Mesodermal cell (in vitro differentiated cells): Measurements from ENCODE around the gene UFSP1.
"Not testable (repeated sequence)": the region's sequence is repeated elsewhere in the genome, so short reads cannot be mapped to it uniquely, and the experiment has no call there.

Experiments
- H3K27ac ChIP-seq: 2 replicates; pipeline ENCODE4 v1.7.0; 2013; ENCODE audit warnings: mild to moderate bottlenecking, low read depth, low read length, moderate library complexity; ENCODE audit not compliant: severe bottlenecking
- H3K36me3 ChIP-seq: 2 replicates; pipeline ENCODE4 v1.7.1; 2013; ENCODE audit warnings: mild to moderate bottlenecking, low read length, moderate library complexity; ENCODE audit not compliant: control insufficient read depth, insufficient read depth
- H3K4me1 ChIP-seq: one replicate; pipeline ENCODE4 v1.7.1; 2013; ENCODE audit warnings: mild to moderate bottlenecking, low read length; ENCODE audit not compliant: insufficient read depth, control insufficient read depth, poor library complexity, severe bottlenecking
- H3K4me3 ChIP-seq: 2 replicates; pipeline ENCODE4 v1.7.0; 2013; ENCODE audit warnings: low read length, control low read depth, mild to moderate bottlenecking; ENCODE audit not compliant: insufficient read depth, poor library complexity, severe bottlenecking; ENCODE audit errors: extremely low read depth
- H3K9me3 ChIP-seq: 2 replicates; pipeline ENCODE4 v1.7.1; 2013; ENCODE audit warnings: mild to moderate bottlenecking, low read length, moderate library complexity; ENCODE audit not compliant: control insufficient read depth
- WGBS, 2 experiments: methylation state at CpG; one replicate each; pipeline ENCODE4 v1.1.5; 2013; ENCODE audit warnings: missing lambda C conversion rate in 2 of 2; ENCODE audit not compliant: insufficient coverage in 2 of 2; 5-methylcytosine and 5-hydroxymethylcytosine counted together

The UFSP1 gene

DNA sequence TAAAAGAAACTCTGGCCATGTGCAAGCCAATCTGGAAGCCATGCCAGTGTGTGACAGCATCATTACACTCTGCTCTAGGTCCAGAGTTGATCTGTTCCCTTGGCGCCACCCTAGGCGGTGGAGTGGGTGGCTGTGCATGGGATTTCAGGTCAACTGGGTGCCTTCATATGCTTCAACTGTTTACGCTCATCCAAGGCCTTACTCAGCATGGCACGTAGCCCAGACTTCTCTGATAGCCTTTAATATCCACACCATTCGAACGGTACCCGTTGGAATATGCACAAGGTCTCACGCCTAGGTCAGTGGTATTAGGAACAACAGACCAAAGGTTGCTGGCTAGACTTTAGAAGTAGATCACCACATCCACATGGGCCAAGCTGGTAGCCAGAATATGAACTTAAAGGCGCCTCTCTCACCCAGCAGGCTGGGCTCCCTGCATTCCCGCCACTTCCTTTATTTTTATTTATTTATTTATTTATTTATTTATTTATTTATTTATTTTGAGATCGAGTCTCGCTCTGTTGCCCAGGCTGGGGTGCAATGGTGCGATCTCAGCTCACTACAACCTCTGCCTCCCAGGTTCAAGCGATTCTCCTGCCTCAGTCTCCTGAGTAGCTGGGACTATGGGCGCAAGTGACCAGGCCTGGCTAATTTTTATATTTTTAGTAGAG is 24.8 kb upstream of the UFSP1 start:
- Histone ChIP-seq H3K27ac (no peak overlapping the region), H3K4me3 (no peak overlapping the region), H3K9me3 (no peaks in the 10 kb centered on the region), H3K36me3 (no peaks in the 10 kb centered on the region), H3K4me1 (no peaks in the 10 kb centered on the region)
- 90 to 94% methylated on average over 6 to 8 of the region's 15 CpGs for WGBS, 2 experiments

DNA sequence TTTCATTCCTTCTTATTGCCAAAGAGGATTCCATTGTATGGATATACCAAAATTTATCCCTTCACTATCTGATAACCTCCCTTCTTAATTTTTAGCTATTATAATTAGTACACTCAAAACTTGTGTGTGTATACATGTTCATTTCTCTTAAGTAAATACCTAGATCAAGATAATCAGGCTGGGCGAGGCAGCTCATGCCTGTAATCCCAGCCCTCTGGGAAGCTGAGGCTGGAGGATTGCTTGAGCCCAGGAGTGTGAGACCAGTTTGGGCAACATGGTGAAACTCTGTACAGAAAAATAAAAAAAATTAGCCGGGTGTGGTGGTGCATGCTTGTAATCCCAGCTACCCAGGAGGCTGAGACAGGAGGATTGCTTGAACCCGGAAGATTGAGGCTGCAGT is 22.0 kb upstream of the UFSP1 start:
- 100% methylated on average over 1 to 2 of the region's 3 CpGs for WGBS, 2 experiments
- H3K4me3 ChIP-seq: no peak overlapping the region

DNA sequence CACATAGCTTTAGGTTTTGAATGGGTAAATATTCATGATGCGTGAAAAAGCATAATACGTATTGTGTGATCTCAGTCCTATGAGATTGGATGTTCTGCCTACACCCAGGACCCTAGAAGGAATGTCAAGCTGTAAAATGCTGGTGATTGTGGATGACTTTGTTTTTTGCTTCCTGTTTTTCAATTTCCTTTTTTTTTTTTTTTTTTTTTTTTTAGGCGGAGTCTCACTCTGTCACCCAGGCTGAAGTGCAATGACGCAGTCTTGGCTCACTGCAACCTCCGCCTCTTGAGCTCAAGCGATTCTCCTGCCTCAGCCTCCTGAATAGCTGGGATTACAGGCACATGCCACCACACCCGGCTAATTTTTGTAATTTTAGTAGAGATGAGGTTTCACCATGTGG is 20.9 kb upstream of the UFSP1 start:
- not testable (repeated sequence) for H3K9me3 ChIP-seq, H3K4me3 ChIP-seq, H3K27ac ChIP-seq, H3K36me3 ChIP-seq, H3K4me1 ChIP-seq
- 92 to 98% methylated on average over 5 to 6 of the region's 7 CpGs for WGBS, 2 experiments

More for the DNA sequence above, 22.0 kb upstream of the UFSP1 start:
- Histone ChIP-seq H3K36me3 (no peaks in the 10 kb centered on the region), H3K9me3 (no peaks in the 10 kb centered on the region), H3K4me1 (no peaks in the 10 kb centered on the region), H3K27ac (no peak overlapping the region)

DNA sequence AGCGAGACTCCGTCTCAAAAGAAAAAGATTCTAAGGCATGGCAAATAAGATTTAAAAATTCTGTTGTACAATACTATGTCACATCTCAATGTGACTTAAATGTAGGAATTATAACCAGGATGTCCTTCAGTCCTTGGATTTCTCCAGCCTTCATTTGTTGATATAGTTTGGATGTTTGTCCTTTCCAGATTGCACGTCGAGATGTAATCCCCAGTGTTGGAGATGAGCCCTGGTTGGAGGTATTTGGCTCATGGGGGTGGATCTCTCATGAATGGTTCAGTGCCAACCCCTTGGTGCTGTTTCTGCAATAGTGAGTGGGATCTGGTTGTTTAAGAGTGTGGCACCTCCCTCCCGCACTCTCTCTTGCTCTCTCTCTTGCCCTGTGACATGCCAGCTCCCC is 19.0 kb upstream of the UFSP1 start:
- Histone ChIP-seq H3K36me3 (no peaks in the 10 kb centered on the region), H3K4me3 (no peak overlapping the region), H3K4me1 (no peaks in the 10 kb centered on the region), H3K27ac (no peak overlapping the region), H3K9me3 (no peaks in the 10 kb centered on the region)
- WGBS, 2 experiments: 100% methylated on average over 3 of the region's 5 CpGs

DNA sequence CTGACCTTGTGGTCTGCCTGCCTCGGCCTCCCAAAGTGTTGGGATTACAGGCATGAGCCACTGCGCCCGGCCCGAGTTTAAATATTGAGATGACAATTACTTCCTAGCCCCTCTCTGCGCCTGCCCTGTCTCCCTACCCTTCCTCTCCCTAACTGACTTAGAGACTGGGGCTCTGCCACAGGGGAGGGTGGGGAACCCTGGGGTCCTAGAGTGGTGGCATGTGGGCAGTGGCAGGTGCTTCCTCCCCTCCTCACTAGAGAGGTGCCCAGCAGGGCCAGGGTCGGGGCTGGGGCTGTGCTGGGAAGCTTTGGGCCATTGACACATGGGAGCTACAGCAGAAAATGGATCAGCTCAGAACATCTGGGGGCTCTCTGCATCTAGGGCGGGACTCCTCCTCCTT is 13.1 kb upstream of the UFSP1 start:
- WGBS, 2 experiments: 80 to 100% methylated on average over 1 to 2 of the region's 7 CpGs

DNA sequence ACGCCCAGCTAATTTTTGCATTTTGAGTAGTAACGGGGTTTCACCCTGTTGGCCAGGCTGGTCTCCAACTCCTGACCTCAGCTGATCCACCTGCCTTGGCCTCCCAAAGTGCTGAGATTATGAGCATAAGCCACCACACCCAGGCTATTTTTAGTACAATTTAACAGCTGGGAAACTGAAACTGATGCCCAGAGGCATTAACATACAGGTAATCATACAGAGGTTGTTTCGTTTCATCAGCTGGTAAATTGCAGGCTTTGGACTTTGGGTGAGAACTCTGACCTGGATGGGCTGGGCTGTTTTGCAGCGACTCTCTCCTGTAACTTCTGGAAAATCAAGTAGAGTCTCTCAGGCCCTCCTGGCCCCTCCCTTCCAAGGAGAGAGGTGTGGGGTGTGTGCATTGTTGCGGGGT is 12.4 kb upstream of the UFSP1 start:
- Histone ChIP-seq H3K27ac (no peak overlapping the region), H3K9me3 (no peaks in the 10 kb centered on the region), H3K4me3 (no peak overlapping the region), H3K36me3 (no peaks in the 10 kb centered on the region), H3K4me1 (no peaks in the 10 kb centered on the region)
- WGBS, 2 experiments: 100% methylated on average over 1 to 2 of the region's 5 CpGs

More for the DNA sequence above, 13.1 kb upstream of the UFSP1 start:
- no peaks in the 10 kb centered on the region for H3K4me1 ChIP-seq
- no peak overlapping the region for H3K27ac ChIP-seq
- H3K36me3 ChIP-seq: no peaks in the 10 kb centered on the region
- no peaks in the 10 kb centered on the region for H3K9me3 ChIP-seq
- H3K4me3 ChIP-seq: no peak overlapping the region

DNA sequence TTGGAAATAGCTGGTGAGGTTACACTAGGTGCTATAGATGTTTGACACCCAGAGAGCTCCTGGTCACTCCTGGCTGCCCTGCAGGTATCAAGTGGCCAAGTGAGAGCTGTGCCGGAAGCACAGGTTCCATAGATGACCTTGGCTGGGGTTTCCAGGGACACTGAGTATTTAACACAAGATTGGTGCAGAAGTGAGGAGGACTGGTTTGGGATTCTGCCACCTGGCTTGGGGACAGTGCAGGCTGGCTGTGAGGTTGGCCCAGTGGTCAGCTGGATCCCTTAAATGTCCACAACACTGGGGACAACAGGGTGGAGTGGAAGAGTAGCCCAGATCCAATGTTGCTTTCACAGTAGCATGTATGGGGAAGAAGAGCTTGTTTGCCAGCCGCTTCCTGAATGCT is 11.5 kb upstream of the UFSP1 start:
- H3K36me3 ChIP-seq: no peaks in the 10 kb centered on the region
- H3K27ac ChIP-seq: no peak overlapping the region
- no peaks in the 10 kb centered on the region for H3K9me3 ChIP-seq
- peaks cover 4% of the 10 kb centered on the region for H3K4me1 ChIP-seq
- 100% methylated on average over 1 of the region's 2 CpGs for WGBS, 2 experiments
- no peak overlapping the region for H3K4me3 ChIP-seq

DNA sequence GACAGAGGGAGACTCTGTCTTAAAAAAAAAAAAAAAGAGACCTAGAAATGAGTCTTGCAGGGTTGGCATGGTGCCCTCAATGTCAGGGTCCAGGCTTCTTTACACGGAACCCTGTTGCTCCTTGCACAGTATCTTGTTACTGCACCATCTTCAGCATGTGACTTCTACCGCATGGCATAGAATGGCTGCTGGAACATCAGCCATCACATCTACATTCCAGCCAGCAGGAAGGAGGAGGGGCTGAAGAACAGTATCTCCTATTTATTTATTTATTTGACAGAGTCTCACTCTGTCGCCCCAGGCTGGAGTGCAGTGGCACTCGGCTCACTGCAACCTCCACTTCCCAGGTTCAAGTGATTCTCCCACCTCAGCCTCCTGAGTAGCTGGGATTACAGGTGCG is 9.9 kb upstream of the UFSP1 start:
- H3K4me3 ChIP-seq: no peak overlapping the region
- no peaks in the 10 kb centered on the region for H3K36me3 ChIP-seq
- H3K27ac ChIP-seq: no peak overlapping the region
- WGBS, 2 experiments: 94 to 100% methylated on average over 1 to 3 of the region's 5 CpGs
- peaks cover 5% of the 10 kb centered on the region for H3K4me1 ChIP-seq
- H3K9me3 ChIP-seq: no peaks in the 10 kb centered on the region

DNA sequence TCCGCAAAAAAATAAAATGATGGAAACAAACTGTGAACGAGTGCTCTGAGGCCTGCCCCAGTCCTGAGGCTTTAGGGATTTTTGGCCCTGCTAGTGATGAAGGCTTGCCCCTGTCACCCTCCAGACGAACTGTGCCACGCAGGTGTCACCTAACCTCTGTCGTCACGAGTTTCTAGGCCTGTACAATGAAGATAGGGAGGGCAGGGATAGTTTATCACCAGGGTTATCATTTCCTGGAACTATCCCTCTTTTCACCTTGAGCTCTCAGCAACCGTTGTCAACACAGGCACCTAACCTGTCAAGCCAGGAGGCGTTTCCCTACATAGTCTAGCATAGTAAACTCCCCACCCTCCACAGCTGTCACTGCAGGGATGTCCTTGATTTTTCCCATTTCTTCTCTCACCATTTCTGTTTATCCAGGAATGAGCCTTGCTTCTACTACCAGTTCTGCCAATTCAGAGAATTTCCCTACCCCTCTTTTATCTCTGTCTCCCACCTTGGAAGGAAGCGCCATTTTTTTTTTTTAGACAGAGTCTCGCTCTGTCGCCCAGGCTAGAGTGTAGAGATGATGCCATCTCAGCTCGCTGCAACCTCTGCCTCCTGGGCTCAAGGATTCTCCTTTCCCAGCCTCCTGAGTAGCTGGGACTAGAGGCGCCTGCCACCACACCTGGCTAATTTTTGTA is 8.4 kb upstream of the UFSP1 start:
- Histone ChIP-seq H3K9me3 (no peaks in the 10 kb centered on the region), H3K4me3 (no peak overlapping the region), H3K36me3 (peaks cover 1% of the 10 kb centered on the region), H3K27ac (no peak overlapping the region), H3K4me1 (peaks cover 5% of the 10 kb centered on the region)
- 84 to 91% methylated on average over 6 to 12 of the region's 13 CpGs for WGBS, 2 experiments

DNA sequence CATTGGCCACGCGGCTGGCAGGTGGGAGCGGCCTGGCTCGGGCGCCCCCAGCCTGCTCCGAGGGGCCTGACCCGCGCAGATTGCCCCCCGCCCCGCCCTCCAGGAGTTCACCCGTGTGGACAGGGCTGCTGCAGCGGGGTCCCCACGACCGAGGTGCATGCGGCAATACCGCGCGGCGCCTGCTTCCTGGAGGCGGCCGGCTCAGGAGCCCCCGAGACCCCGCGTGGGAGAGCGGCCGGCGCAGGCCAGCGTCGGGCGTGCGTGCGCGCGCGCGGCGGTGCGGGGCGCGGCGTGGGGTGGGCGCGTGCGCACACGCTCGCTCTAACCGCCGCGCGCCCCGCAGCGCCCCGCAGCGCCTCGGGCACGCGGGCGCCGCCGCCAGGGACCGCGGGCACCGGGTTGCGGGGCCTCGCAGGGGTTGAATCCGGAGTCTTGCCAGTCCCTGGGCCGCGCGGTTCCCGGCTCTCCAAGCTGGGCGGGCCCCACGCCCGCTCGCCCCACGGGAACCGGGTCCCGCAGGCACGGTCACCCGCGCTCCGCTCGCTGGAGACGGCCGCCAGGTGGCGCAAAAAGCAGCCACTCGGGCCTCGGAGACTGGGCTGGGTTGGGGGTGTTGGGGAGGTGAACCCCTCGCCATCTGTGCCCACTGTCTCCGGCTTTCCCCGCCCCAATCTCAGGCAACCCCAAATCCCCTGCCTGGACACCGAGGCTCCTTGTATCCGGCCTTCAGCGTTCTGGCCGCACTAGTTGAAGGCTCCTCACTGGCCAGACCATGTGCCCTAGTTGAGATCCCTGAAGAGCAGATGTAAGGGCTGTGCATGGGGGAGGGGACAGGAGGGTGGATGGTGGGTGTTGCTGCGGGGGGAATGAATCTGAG is 7.5 kb upstream of the UFSP1 start:
- Histone ChIP-seq H3K4me1 (peaks cover 8% of the 10 kb centered on the region), H3K9me3 (no peaks in the 10 kb centered on the region), H3K27ac (no peak overlapping the region), H3K36me3 (peaks cover 3% of the 10 kb centered on the region), H3K4me3 (peak overlapping the region; percentile 69)
- WGBS, 2 experiments: 2 to 5% methylated on average over 65 to 72 of the region's 95 CpGs
